HepG2 (cell line): Measurements from ENCODE around the gene PLEKHH1. TPM values are rescaled to one million over a fixed set of nuclear protein-coding genes. Genes with fewer than 3 reads are reported as not detected.
A peak's percentile ranks its signal among the peaks of the same experiment; 100 is the strongest.

Experiments
- ATAC-seq: fragments of 200-7000 bp; cut with Tn5 transposase; 3 replicates; pipeline ENCODE4 v1.9.1; 2020; ENCODE audit warnings: mild to moderate bottlenecking, moderate library complexity
- BruUV-seq: library from RNA; stranded (reverse); fragments of 400-500 nt; replicated peaks from 2 replicates; lab custom pipeline; 2021; lab: Mats Ljungman, UMichigan
- CTCF ChIA-PET: fragments of 300-600 bp; formaldehyde crosslinking; extraction: SDS; loops from one replicate; lab custom pipeline; 2021; ENCODE audit warnings: low total read pairs, inconsistent platforms, low intra/inter-chr PET ratio; lab: Yijun Ruan, JAX
- POLR2A ChIA-PET: fragments of 350-600 bp; sonication (Branson Sonifier 250); formaldehyde crosslinking; loops from one replicate; lab custom pipeline; 2020; ENCODE audit warnings: antibody characterized with exemption, inconsistent platforms; lab: Yijun Ruan, JAX
- DNase-seq: peaks from one replicate; pipeline ENCODE4 v3.0.0-alpha.2; 2015; ENCODE audit warnings: low spot score
- FAIRE-seq: peaks from 3 replicates; lab custom pipeline; 2011; peaks lifted over from hg19 to GRCh38; lab: Jason Lieb, UNC
- H2AFZ ChIP-seq: one replicate; pipeline ENCODE4 v1.6.1; 2011; ENCODE audit warnings: low read length, inconsistent platforms
- H3K27ac ChIP-seq: fragments of 300-600 bp; 3 replicates; pipeline ENCODE4 v1.8.0; 2011; ENCODE audit warnings: mixed run types, mild to moderate bottlenecking, mixed read lengths, low read length, inconsistent platforms; ENCODE audit not compliant: insufficient read depth; ENCODE audit errors: extremely low read length
- H3K27me3 ChIP-seq, 2 experiments: fragments of 200-600 bp in 1 of 2; 2 replicates in 1 of 2; 3 replicates in 1 of 2; pipeline versions ENCODE4 v1.6.0 to v1.8.0; 2011; ENCODE audit warnings: low read length in 2 of 2, mild to moderate bottlenecking in 2 of 2, moderate library complexity in 2 of 2, inconsistent platforms in 1 of 2; ENCODE audit not compliant: insufficient read depth in 2 of 2, control insufficient read depth in 1 of 2
- H3K36me3 ChIP-seq, 2 experiments: fragments of 200-600 bp in 1 of 2; replicated peaks in 1 of 2; 2 replicates in 1 of 2; 3 replicates in 1 of 2; pipeline versions ENCODE4 v1.5.1 to v1.8.0; 2011; ENCODE audit warnings: low read length in 2 of 2, inconsistent platforms in 1 of 2; ENCODE audit not compliant: insufficient read depth in 2 of 2, control insufficient read depth in 1 of 2
- H3K4me1 ChIP-seq: 2 replicates; pipeline ENCODE4 v1.5.1; 2012; ENCODE audit warnings: low read length, inconsistent platforms; ENCODE audit not compliant: insufficient read depth
- H3K4me2 ChIP-seq: 2 replicates; pipeline ENCODE4 v1.6.0; 2011; ENCODE audit warnings: low read depth, low read length, inconsistent platforms
- H3K4me3 ChIP-seq, 3 experiments: fragments of 200-600 bp in 1 of 3; sonication (generic), shearing (Covaris generic) in 1 of 3; replicated peaks in 1 of 3; 2 replicates each; pipeline ENCODE4 v1.5.1; 2011 to 2016; ENCODE audit warnings: low read length in 3 of 3, inconsistent platforms in 2 of 3, low read depth in 2 of 3, mild to moderate bottlenecking in 2 of 3, control low read depth in 1 of 3, mixed read lengths in 1 of 3; ENCODE audit not compliant: insufficient read depth in 1 of 3
- H3K79me2 ChIP-seq: one replicate; pipeline ENCODE4 v1.6.1; 2011; ENCODE audit warnings: low read length, inconsistent platforms; ENCODE audit not compliant: insufficient read depth
- H3K9ac ChIP-seq: 2 replicates; pipeline ENCODE4 v1.6.0; 2011; ENCODE audit warnings: mild to moderate bottlenecking, low read depth, low read length, inconsistent platforms; ENCODE audit not compliant: insufficient read depth
- H3K9me3 ChIP-seq: 2 replicates; pipeline ENCODE4 v1.5.1; 2012; ENCODE audit warnings: mild to moderate bottlenecking, low read length
- H4K20me1 ChIP-seq: 2 replicates; pipeline ENCODE4 v1.6.0; 2011; ENCODE audit warnings: inconsistent platforms, mild to moderate bottlenecking, low read length, moderate library complexity; ENCODE audit not compliant: insufficient read depth
- CCDC6 ChIP-seq: sonication (generic); formaldehyde crosslinking; IDR thresholded peaks from 2 replicates; pipeline ENCODE4 v1.8.1; 2022; ENCODE audit warnings: mild to moderate bottlenecking, missing genetic modification reagents, moderate library complexity
- HNRNPL ChIP-seq: fragments of 200-400 bp; formaldehyde crosslinking; IDR thresholded peaks from 2 replicates; pipeline ENCODE4 v1.6.1; 2017; ENCODE audit warnings: mild to moderate bottlenecking, low read depth, low read length
- HNRNPLL ChIP-seq: fragments of 200-400 bp; formaldehyde crosslinking; IDR thresholded peaks from 2 replicates; pipeline ENCODE4 v1.6.1; 2017; ENCODE audit warnings: mild to moderate bottlenecking, low read depth, low read length; ENCODE audit not compliant: poor library complexity, severe bottlenecking
- KDM1A ChIP-seq: IDR thresholded peaks from 2 replicates; pipeline ENCODE4 v1.6.1; 2016; ENCODE audit warnings: missing compliant biosample characterization
- RCOR2 ChIP-seq: IDR thresholded peaks from 2 replicates; pipeline ENCODE4 v1.6.1; 2016; ENCODE audit warnings: missing biosample characterization, missing genetic modification reagents
- SRSF1 ChIP-seq: fragments of 200-400 bp; formaldehyde crosslinking; optimal IDR thresholded peaks from 2 replicates; pipeline ENCODE3; 2017; ENCODE audit warnings: mild to moderate bottlenecking, low read depth, low read length, moderate library complexity
- ZFX ChIP-seq: sonication (generic); formaldehyde crosslinking; IDR thresholded peaks from 2 replicates; pipeline ENCODE4 v1.4.0; 2020; ENCODE audit warnings: mild to moderate bottlenecking, low read depth, missing genetic modification reagents, moderate library complexity
- ZFYVE20 ChIP-seq: sonication (generic); formaldehyde crosslinking; IDR thresholded peaks from 2 replicates; pipeline ENCODE4 v1.8.0; 2023; ENCODE audit warnings: low read depth, mild to moderate bottlenecking, moderate library complexity, missing genetic modification reagents, borderline replicate concordance
- ZKSCAN1 ChIP-seq: fragments of 150-350 bp; IDR thresholded peaks from 2 replicates; pipeline ENCODE4 v1.6.1; 2014; ENCODE audit warnings: low read length
- ZMYM3 ChIP-seq: sonication (generic); formaldehyde crosslinking; IDR thresholded peaks from 2 replicates; pipeline ENCODE4 v1.5.1; 2020; ENCODE audit warnings: mild to moderate bottlenecking, missing genetic modification reagents
- ZMYM4 ChIP-seq: sonication (generic); formaldehyde crosslinking; IDR thresholded peaks from 2 replicates; pipeline ENCODE4 v1.8.1; 2023; ENCODE audit warnings: mild to moderate bottlenecking, missing genetic modification reagents
- ZNF629 ChIP-seq: sonication (generic); formaldehyde crosslinking; conservative IDR thresholded peaks from 2 replicates; pipeline ENCODE4 v1.5.0; 2020; ENCODE audit warnings: missing genetic modification reagents
- ZNF652 ChIP-seq: IDR thresholded peaks from 2 replicates; pipeline ENCODE4 v1.6.1; 2016; ENCODE audit warnings: low read depth, borderline replicate concordance
- ZNF746 ChIP-seq: sonication (generic); formaldehyde crosslinking; IDR thresholded peaks from 2 replicates; pipeline ENCODE4 v1.8.0; 2022; ENCODE audit warnings: mild to moderate bottlenecking, missing genetic modification reagents
- WGBS: methylation state at CpG from one replicate; pipeline ENCODE4 v1.1.6; 2017; ENCODE audit warnings: low lambda C conversion rate; 5-methylcytosine and 5-hydroxymethylcytosine counted together
- in situ Hi-C: cut with HindIII; loops from 2 replicates; pipeline ENCODE4 v1.10.0; 2017; ENCODE audit warnings: low pct_unique_long_range_greater_than_20kb; ENCODE audit not compliant: extremely low pct_ligation_motif_present
- intact Hi-C: fragments of 100-400 bp; cut with micrococcal nuclease; formaldehyde crosslinking; loops from one replicate; pipeline ENCODE4 v1.10.0; 2022; ENCODE audit not compliant: unreplicated experiment
- polyA plus RNA-seq, 8 experiments: library from polyadenylated mRNA; depleted of rRNA in 3 of 8; stranded (reverse) in 7 of 8; unstranded in 1 of 8; fragments of >200 nt; fragmentation: Illumina TruSeq in 4 of 8; extraction: Trizol in 4 of 8; gene quantifications; 2 replicates each; pipeline versions ENCODE4 v1.2.1 to v1.2.3, GENCODE V29; 2011 to 2016; ENCODE audit warnings: low read depth in 4 of 8, missing spikeins in 1 of 8, mixed read lengths in 1 of 8; ENCODE audit not compliant: insufficient read depth in 1 of 8
- total RNA-seq, 5 experiments: library from RNA; depleted of rRNA; stranded (reverse); fragments of >200 nt; fragmentation: Illumina TruSeq; extraction: Trizol; gene quantifications; 2 replicates each; pipeline ENCODE4 v1.2.3, GENCODE V29; 2016; ENCODE audit warnings: low read depth in 1 of 5
- TF ChIP-seq, protein P1 (sequence below): sonication (generic); formaldehyde crosslinking; IDR thresholded peaks from 2 replicates; pipeline ENCODE4 v1.9.0; 2021; ENCODE audit warnings: missing genetic modification reagents, mild to moderate bottlenecking, borderline replicate concordance

Gene PLEKHH1
- total and polyA plus RNA-seq, 2 of the 13 experiments (the other 11 are each of a cell fraction or from before 2014, with no cell fraction given) = 8.6 to 15.8 TPM

DNA sequence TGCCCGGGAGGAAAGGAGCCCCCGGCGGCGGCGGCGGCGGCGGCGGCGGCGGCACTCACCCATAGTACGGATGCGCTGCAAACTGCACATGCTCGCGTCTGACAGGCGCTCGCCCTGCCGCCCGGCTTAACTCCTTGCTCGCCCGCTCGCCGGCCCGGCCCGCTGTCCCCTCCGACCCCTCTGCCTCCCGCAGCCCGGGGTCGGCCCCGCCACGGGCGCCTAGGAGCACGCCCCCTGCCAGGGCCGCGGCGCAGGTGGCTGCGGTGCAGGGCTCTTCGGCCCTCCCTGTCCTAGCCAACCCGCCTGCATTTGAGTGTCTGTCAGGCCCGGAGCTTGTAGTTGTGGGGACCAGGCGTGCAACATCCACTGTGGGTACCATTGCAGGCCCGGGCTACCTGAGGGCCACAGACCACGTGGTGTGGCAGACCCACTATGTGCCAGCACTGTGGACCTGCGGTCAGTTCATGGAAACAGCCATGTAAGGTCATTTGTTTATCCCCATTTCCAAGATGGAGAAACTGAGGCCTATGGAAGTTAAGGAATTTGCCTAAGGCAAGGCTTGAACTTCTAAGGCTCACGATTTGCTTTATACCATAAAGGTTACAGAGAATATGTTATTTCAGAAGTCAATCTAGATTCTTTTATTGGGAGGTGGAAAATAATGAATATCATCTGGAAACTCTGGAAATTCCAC is 17.6 kb upstream of the PLEKHH1 start:
- ATAC-seq (peak; percentile 36), DNase-seq (no peak), FAIRE-seq (no peak)
- in situ Hi-C loops (no loop called here), intact Hi-C loops (no loop called here)
- BruUV-seq = no TSS peak
- Histone ChIP-seq H3K36me3 (no peaks in the 10 kb centered on the region), H3K4me2 (peak overlapping the region; percentile 82), H3K79me2 (no peaks in the 10 kb centered on the region), H3K4me1 (peaks cover 25% of the 10 kb centered on the region), H3K4me3 (peak overlapping the region; percentile 73 to 77 (median 76)), H3K9ac (no peak overlapping the region), H3K9me3 (no peaks in the 10 kb centered on the region), H4K20me1 (no peaks in the 10 kb centered on the region), H3K27ac (no peak overlapping the region), H2AFZ (no peak overlapping the region), H3K27me3 (peaks cover 6 to 74% of the 10 kb centered on the region in 2 experiments)
- POLR2A ChIA-PET = no interaction called here
- 33% methylated on average over 2 of the region's 45 CpGs for WGBS
- CTCF ChIA-PET = no interaction called here
- TF ChIP-seq ZFYVE20 (no peak), RCOR2 (CRISPR knock-in tag) (0 out of 2 replicates have a peak, but pooled peaks have one; percentile 23), ZMYM3 (CRISPR knock-in tag) (peak; percentile 63), ZFX (peak; percentile 35; the same call in 1 of the 2 replicates), HNRNPL (no peak), SRSF1 (no peak), ZMYM4 (CRISPR knock-in tag) (peak; percentile 36; the same call in 1 of the 2 replicates), HNRNPLL (peak; percentile 13), ZNF652 (CRISPR knock-in tag) (peak; percentile 44; the same call in 1 of the 2 replicates), ZNF629 (CRISPR knock-in tag) (peak; percentile 93), ZKSCAN1 (peak; percentile 71; the same call in 1 of the 2 replicates), ZNF746 (CRISPR knock-in tag) (no peak), KDM1A (CRISPR knock-in tag) (0 out of 2 replicates have a peak, but pooled peaks have one; percentile 26), CCDC6 (CRISPR knock-in tag) (0 out of 2 replicates have a peak, but pooled peaks have one; percentile 4)
- TF ChIP-seq, protein P1, sequence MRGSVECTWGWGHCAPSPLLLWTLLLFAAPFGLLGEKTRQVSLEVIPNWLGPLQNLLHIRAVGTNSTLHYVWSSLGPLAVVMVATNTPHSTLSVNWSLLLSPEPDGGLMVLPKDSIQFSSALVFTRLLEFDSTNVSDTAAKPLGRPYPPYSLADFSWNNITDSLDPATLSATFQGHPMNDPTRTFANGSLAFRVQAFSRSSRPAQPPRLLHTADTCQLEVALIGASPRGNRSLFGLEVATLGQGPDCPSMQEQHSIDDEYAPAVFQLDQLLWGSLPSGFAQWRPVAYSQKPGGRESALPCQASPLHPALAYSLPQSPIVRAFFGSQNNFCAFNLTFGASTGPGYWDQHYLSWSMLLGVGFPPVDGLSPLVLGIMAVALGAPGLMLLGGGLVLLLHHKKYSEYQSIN (CRISPR knock-in tag) = no peak
